HepG2 (cell line): Measurements from ENCODE around the gene WNT1. TPM values are rescaled to one million over a fixed set of nuclear protein-coding genes. Genes with fewer than 3 reads are reported as not detected.

Source experiments
- EEA1 ChIP-seq: sonication (generic); formaldehyde crosslinking; IDR thresholded peaks from 2 replicates; pipeline ENCODE4 v1.5.1; 2020; ENCODE audit warnings: mild to moderate bottlenecking, missing genetic modification reagents, borderline replicate concordance
- GTF2F1 ChIP-seq: fragments of 150-350 bp; IDR thresholded peaks from 2 replicates; pipeline ENCODE4 v1.6.1; 2014; ENCODE audit warnings: low read length
- MATR3 ChIP-seq: sonication (generic); formaldehyde crosslinking; IDR thresholded peaks from 2 replicates; pipeline ENCODE4 v1.4.0; 2020; ENCODE audit warnings: missing genetic modification reagents
- PHF5A ChIP-seq: IDR thresholded peaks from one replicate; pipeline ENCODE4 v1.6.1; 2018; ENCODE audit warnings: low read depth, missing genetic modification reagents; ENCODE audit not compliant: unreplicated experiment
- RCOR2 ChIP-seq: IDR thresholded peaks from 2 replicates; pipeline ENCODE4 v1.6.1; 2016; ENCODE audit warnings: missing biosample characterization, missing genetic modification reagents
- RFX3 ChIP-seq: IDR thresholded peaks from 2 replicates; pipeline ENCODE4 v1.6.1; 2016; ENCODE audit warnings: missing biosample characterization, missing genetic modification reagents
- TOPORS ChIP-seq: sonication (generic); formaldehyde crosslinking; IDR thresholded peaks from 2 replicates; pipeline ENCODE4 v1.8.0; 2023; ENCODE audit warnings: mild to moderate bottlenecking, missing genetic modification reagents
- TRIM24 ChIP-seq: sonication (generic); formaldehyde crosslinking; IDR thresholded peaks from 2 replicates; pipeline ENCODE4 v1.8.0; 2022; ENCODE audit warnings: mild to moderate bottlenecking, missing genetic modification reagents
- ZBTB3 ChIP-seq: sonication (generic); formaldehyde crosslinking; IDR thresholded peaks from 2 replicates; pipeline ENCODE4 v1.4.0; 2020; ENCODE audit warnings: low read depth, mild to moderate bottlenecking, moderate library complexity, missing genetic modification reagents, borderline replicate concordance
- ZNF24 ChIP-seq: fragments of 450-650 bp; IDR thresholded peaks from 2 replicates; pipeline ENCODE4 v1.6.1; 2017; ENCODE audit warnings: antibody characterized with exemption, mild to moderate bottlenecking
- ZNF337 ChIP-seq: sonication (generic); formaldehyde crosslinking; IDR thresholded peaks from 2 replicates; pipeline ENCODE4 v1.5.1; 2020; ENCODE audit warnings: missing genetic modification reagents, low read depth, mild to moderate bottlenecking, borderline replicate concordance
- ZNF460 ChIP-seq: sonication (generic); formaldehyde crosslinking; IDR thresholded peaks from 2 replicates; pipeline ENCODE4 v1.5.1; 2020; ENCODE audit warnings: missing genetic modification reagents, mild to moderate bottlenecking, borderline replicate concordance
- polyA plus RNA-seq, 8 experiments: library from polyadenylated mRNA; depleted of rRNA in 3 of 8; stranded (reverse) in 7 of 8; unstranded in 1 of 8; fragments of >200 nt; fragmentation: Illumina TruSeq in 4 of 8; extraction: Trizol in 4 of 8; gene quantifications; 2 replicates each; pipeline versions ENCODE4 v1.2.1 to v1.2.3, GENCODE V29; 2011 to 2016; ENCODE audit warnings: low read depth in 4 of 8, missing spikeins in 1 of 8, mixed read lengths in 1 of 8; ENCODE audit not compliant: insufficient read depth in 1 of 8
- total RNA-seq, 5 experiments: library from RNA; depleted of rRNA; stranded (reverse); fragments of >200 nt; fragmentation: Illumina TruSeq; extraction: Trizol; gene quantifications; 2 replicates each; pipeline ENCODE4 v1.2.3, GENCODE V29; 2016; ENCODE audit warnings: low read depth in 1 of 5
- TF ChIP-seq, protein P1 (sequence below): sonication (generic); formaldehyde crosslinking; IDR thresholded peaks from 2 replicates; pipeline ENCODE4 v1.4.0; 2020; ENCODE audit warnings: missing genetic modification reagents
- TF ChIP-seq, protein P2 (sequence below): sonication (generic); formaldehyde crosslinking; IDR thresholded peaks from 2 replicates; pipeline ENCODE4 v1.9.0; 2021; ENCODE audit warnings: missing genetic modification reagents, mild to moderate bottlenecking, borderline replicate concordance
- TF ChIP-seq, protein P3 (sequence below), 2 experiments: sonication (generic) in 1 of 2; formaldehyde crosslinking in 1 of 2; IDR thresholded peaks; 2 replicates each; pipeline versions ENCODE4 v1.4.0 to v1.6.1; 2018 to 2020; ENCODE audit warnings: missing genetic modification reagents in 2 of 2, borderline replicate concordance in 1 of 2, low read depth in 1 of 2, mild to moderate bottlenecking in 1 of 2, missing biosample characterization in 1 of 2
- TF ChIP-seq, protein P4 (sequence below): sonication (generic); formaldehyde crosslinking; IDR thresholded peaks from 2 replicates; pipeline ENCODE4 v1.5.0; 2020; ENCODE audit warnings: missing genetic modification reagents, mild to moderate bottlenecking, borderline replicate concordance
- TF ChIP-seq, protein P5 (sequence below): sonication (generic); formaldehyde crosslinking; IDR thresholded peaks from 2 replicates; pipeline ENCODE4 v1.4.0; 2020; ENCODE audit warnings: missing genetic modification reagents
- TF ChIP-seq, protein P6 (sequence below): sonication (generic); formaldehyde crosslinking; IDR thresholded peaks from 2 replicates; pipeline ENCODE4 v1.8.1; 2023; ENCODE audit warnings: mild to moderate bottlenecking, missing genetic modification reagents, borderline replicate concordance

WNT1 gene
- total and polyA plus RNA-seq, 2 of the 13 experiments (the other 11 are each of a cell fraction or from before 2014, with no cell fraction given), result not detected

DNA sequence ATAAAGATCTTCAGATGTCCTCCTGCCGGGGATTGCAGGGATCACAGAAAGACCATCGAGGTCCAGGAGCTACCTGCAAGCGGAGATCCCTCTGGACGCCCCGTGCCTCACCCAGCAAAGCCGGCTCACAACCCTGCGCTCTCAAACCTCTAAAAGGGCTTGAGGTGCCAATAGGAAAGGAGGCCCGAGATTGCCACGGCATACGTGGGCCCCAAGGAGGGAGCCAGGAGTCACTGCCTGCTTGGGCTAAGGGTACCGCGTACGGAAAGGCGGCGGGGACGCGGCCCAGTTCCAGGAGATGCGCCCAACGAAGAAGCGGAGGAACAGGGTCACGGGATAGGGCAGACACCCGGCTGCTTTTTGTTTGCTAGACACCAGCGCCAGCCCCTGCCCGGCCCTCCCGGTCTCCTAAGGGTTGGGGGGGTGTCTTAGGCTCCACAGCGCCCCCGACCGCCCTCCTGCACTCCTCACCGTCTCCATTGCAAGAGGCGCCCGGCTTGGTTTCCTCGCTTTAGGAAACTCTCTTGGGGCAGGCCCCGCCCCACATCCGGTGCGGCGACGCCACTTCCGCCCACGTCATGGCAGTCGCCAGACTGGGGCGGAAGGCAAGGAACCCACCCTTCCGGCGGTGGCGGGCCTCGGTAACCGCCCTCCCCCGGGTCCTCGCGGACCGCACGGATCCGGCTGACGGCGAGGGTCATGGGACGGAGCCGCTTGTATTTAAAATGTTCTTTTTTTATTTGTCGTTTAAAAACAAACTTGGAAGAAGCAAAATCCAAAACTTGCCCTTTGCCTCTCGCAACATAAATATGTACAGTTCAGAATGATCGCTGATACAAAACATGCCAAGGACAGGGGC lies 40.4 kb downstream of the WNT1 start, which contains the start of gene PRKAG1 (continued):
- TF ChIP-seq ZBTB3 (CRISPR knock-in tag) (no peak), EEA1 (CRISPR knock-in tag) (no peak), PHF5A (CRISPR knock-in tag) (no peak), ZNF24 (no peak), RCOR2 (CRISPR knock-in tag) (no peak), GTF2F1 (peak; percentile 92), MATR3 (no peak), TOPORS (CRISPR knock-in tag) (peak; percentile 65; the same call in 1 of the 2 replicates), RFX3 (CRISPR knock-in tag) (no peak), TRIM24 (CRISPR knock-in tag) (no peak), ZNF460 (no peak), ZNF337 (CRISPR knock-in tag) (no peak)
- TF ChIP-seq, protein P1, sequence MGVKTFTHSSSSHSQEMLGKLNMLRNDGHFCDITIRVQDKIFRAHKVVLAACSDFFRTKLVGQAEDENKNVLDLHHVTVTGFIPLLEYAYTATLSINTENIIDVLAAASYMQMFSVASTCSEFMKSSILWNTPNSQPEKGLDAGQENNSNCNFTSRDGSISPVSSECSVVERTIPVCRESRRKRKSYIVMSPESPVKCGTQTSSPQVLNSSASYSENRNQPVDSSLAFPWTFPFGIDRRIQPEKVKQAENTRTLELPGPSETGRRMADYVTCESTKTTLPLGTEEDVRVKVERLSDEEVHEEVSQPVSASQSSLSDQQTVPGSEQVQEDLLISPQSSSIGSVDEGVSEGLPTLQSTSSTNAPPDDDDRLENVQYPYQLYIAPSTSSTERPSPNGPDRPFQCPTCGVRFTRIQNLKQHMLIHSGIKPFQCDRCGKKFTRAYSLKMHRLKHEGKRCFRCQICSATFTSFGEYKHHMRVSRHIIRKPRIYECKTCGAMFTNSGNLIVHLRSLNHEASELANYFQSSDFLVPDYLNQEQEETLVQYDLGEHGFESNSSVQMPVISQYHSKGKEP, result no peak
- TF ChIP-seq, protein P2, sequence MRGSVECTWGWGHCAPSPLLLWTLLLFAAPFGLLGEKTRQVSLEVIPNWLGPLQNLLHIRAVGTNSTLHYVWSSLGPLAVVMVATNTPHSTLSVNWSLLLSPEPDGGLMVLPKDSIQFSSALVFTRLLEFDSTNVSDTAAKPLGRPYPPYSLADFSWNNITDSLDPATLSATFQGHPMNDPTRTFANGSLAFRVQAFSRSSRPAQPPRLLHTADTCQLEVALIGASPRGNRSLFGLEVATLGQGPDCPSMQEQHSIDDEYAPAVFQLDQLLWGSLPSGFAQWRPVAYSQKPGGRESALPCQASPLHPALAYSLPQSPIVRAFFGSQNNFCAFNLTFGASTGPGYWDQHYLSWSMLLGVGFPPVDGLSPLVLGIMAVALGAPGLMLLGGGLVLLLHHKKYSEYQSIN (CRISPR knock-in tag), result no peak
- TF ChIP-seq, protein P3, sequence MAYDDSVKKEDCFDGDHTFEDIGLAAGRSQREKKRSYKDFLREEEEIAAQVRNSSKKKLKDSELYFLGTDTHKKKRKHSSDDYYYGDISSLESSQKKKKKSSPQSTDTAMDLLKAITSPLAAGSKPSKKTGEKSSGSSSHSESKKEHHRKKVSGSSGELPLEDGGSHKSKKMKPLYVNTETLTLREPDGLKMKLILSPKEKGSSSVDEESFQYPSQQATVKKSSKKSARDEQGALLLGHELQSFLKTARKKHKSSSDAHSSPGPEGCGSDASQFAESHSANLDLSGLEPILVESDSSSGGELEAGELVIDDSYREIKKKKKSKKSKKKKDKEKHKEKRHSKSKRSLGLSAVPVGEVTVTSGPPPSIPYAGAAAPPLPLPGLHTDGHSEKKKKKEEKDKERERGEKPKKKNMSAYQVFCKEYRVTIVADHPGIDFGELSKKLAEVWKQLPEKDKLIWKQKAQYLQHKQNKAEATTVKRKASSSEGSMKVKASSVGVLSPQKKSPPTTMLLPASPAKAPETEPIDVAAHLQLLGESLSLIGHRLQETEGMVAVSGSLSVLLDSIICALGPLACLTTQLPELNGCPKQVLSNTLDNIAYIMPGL (CRISPR knock-in tag; IDR thresholded peaks at IDR 0.05; ENCODE audit: borderline replicate concordance in 1 of 2, low read depth in 1 of 2), result peak; percentile 90 to 96
- TF ChIP-seq, protein P4, sequence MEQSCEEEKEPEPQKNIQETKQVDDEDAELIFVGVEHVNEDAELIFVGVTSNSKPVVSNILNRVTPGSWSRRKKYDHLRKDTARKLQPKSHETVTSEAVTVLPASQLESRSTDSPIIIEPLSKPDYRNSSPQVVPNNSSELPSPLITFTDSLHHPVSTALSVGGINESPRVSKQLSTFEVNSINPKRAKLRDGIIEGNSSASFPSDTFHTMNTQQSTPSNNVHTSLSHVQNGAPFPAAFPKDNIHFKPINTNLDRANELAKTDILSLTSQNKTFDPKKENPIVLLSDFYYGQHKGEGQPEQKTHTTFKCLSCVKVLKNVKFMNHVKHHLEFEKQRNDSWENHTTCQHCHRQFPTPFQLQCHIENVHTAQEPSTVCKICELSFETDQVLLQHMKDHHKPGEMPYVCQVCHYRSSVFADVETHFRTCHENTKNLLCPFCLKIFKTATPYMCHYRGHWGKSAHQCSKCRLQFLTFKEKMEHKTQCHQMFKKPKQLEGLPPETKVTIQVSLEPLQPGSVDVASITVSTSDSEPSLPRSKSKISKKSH (CRISPR knock-in tag), result no peak
- TF ChIP-seq, protein P5, sequence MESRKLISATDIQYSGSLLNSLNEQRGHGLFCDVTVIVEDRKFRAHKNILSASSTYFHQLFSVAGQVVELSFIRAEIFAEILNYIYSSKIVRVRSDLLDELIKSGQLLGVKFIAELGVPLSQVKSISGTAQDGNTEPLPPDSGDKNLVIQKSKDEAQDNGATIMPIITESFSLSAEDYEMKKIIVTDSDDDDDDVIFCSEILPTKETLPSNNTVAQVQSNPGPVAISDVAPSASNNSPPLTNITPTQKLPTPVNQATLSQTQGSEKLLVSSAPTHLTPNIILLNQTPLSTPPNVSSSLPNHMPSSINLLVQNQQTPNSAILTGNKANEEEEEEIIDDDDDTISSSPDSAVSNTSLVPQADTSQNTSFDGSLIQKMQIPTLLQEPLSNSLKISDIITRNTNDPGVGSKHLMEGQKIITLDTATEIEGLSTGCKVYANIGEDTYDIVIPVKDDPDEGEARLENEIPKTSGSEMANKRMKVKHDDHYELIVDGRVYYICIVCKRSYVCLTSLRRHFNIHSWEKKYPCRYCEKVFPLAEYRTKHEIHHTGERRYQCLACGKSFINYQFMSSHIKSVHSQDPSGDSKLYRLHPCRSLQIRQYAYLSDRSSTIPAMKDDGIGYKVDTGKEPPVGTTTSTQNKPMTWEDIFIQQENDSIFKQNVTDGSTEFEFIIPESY (CRISPR knock-in tag), result no peak
- TF ChIP-seq, protein P6, sequence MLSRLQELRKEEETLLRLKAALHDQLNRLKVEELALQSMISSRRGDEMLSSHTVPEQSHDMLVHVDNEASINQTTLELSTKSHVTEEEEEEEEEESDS, result peak; percentile 23; the same call in 1 of the 2 replicates
